Naive B cell (primary cell): ENCODE results near the gene PSMD2. TPM values are rescaled to one million over a fixed set of nuclear protein-coding genes. Genes with fewer than 3 reads are reported as not detected.

Source experiments
- ATAC-seq, 2 donors: fragments of 150-1000 bp; cut with Tn5 transposase; 2 replicates each; pipeline ENCODE4 v1.10.0; 2021; ENCODE audit warnings: low read depth in 2 of 2, mild to moderate bottlenecking in 2 of 2, moderate library complexity in 2 of 2
- DNase-seq: peaks from one replicate; pipeline ENCODE4 v3.0.0; 2022
- H3K27ac Mint-ChIP-seq, 6 donors: one replicate each; pipeline ENCODE4 v1.8.0; 2020 to 2022; ENCODE audit warnings: mild to moderate bottlenecking in 6 of 6, mixed read lengths in 6 of 6, moderate library complexity in 5 of 6, inconsistent platforms in 2 of 6
- H3K27me3 Mint-ChIP-seq, 3 donors: one replicate each; pipeline ENCODE4 v1.8.0; 2021 to 2022; ENCODE audit warnings: mixed read lengths in 3 of 3, mild to moderate bottlenecking in 1 of 3
- H3K36me3 Mint-ChIP-seq, 2 donors: one replicate each; pipeline ENCODE4 v1.8.0; 2020 to 2022; ENCODE audit warnings: mixed read lengths in 2 of 2, inconsistent platforms in 1 of 2, mild to moderate bottlenecking in 1 of 2
- H3K4me1 Mint-ChIP-seq, 3 donors: one replicate each; pipeline ENCODE4 v1.8.0; 2020 to 2022; ENCODE audit warnings: mixed read lengths in 3 of 3, inconsistent platforms in 1 of 3, mild to moderate bottlenecking in 1 of 3, moderate library complexity in 1 of 3
- H3K4me3 Mint-ChIP-seq, 8 donors: one replicate each; pipeline ENCODE4 v1.8.0; 2020 to 2022; ENCODE audit warnings: mild to moderate bottlenecking in 8 of 8, mixed read lengths in 8 of 8, moderate library complexity in 8 of 8, inconsistent platforms in 2 of 8
- H3K9me3 Mint-ChIP-seq, 7 donors: one replicate each; pipeline ENCODE4 v1.8.0; 2020 to 2022; ENCODE audit warnings: mixed read lengths in 7 of 7, mild to moderate bottlenecking in 5 of 7, inconsistent platforms in 2 of 7, moderate library complexity in 1 of 7
- polyA plus RNA-seq, 6 donors: library from polyadenylated mRNA; unstranded; fragments of 300-500 nt; fragmentation: Illumina TruSeq; gene quantifications; one replicate each; pipeline ENCODE4 v1.2.3, GENCODE V29; 2021; ENCODE audit warnings: low read depth in 6 of 6

PSMD2 gene
- polyA plus RNA-seq, 6 donors from 2014 or later, result 144 to 190 (median 160) TPM

DNA sequence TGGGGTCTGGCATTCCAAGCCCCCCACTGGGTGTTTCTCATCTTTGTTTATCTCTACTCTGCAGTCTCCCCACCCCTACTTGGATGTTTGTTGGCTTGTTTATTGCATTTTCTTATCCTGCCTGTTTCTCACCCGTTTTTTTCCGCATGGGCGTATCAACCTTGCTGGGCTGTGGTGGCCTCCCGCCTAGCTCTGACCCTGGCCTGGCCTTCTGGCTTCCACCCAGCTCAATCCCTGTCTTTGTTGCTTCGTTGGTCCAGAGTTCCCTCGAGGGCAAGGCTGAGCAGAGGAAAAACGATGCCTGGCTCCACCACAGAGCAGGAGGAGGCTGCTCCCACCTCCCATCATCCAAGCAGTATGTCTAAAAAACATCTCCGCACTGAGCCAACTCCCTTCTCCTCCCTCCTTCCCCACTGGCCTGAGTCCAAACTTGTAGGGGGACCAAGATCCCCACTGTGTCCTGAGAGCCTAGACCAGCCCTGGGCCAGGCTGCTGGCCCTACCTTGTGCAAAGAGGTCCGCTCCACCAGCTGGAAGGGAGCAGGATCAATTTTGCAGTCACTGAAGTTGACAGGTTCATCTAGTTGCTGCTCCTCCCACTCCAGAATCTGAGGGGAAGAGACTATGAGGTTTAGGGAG, 52.6 kb downstream of the PSMD2 start:
- Mint-ChIP-seq H3K27me3 (no peaks in the 10 kb centered on the region), H3K4me3 (no peak overlapping the region), H3K4me1 (no peaks in the 10 kb centered on the region), H3K9me3 (no peaks in the 10 kb centered on the region), H3K36me3 (no peaks in the 10 kb centered on the region), H3K27ac (peak overlapping the region in 1 of 6 donors; percentile 30)
- no peak for DNase-seq
- no peak for ATAC-seq

DNA sequence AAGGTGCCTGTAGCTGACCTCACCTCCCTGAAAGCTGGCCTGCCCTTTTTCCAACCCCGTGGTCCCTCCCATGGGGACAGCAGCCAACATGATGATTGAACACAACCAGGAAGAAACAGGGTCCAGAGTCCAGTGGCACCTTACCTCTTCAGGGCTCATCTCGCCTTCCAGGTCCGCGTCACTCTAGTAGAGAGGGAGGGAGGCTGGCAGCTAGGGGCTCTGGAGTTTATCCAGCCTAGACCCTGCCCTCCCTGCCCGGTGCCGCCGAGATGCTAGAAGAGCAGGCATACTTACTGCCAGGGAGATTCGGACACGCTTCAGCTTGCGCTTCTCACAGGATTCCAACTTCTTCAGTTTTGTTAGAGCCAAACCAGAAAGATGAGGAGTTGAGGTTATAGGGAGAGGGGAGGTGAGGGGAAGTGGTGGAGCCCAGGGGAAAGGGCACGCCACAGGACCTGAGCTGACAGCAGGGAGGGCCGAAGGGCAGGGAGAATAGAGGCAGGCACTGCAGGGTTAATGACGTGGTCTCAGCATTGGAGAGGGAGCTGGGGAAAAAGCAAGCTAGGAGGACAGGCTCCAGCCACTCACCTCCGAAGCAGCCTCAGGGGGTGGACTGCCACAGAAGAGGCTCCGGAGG, 53.2 kb downstream of the PSMD2 start:
- Mint-ChIP-seq H3K27ac (no peak overlapping the region), H3K9me3 (no peaks in the 10 kb centered on the region), H3K27me3 (no peaks in the 10 kb centered on the region), H3K4me3 (peak overlapping the region in 1 of 8 donors; percentile 29), H3K4me1 (no peaks in the 10 kb centered on the region), H3K36me3 (no peaks in the 10 kb centered on the region)
- DNase-seq (no peak), ATAC-seq (no peak)

DNA sequence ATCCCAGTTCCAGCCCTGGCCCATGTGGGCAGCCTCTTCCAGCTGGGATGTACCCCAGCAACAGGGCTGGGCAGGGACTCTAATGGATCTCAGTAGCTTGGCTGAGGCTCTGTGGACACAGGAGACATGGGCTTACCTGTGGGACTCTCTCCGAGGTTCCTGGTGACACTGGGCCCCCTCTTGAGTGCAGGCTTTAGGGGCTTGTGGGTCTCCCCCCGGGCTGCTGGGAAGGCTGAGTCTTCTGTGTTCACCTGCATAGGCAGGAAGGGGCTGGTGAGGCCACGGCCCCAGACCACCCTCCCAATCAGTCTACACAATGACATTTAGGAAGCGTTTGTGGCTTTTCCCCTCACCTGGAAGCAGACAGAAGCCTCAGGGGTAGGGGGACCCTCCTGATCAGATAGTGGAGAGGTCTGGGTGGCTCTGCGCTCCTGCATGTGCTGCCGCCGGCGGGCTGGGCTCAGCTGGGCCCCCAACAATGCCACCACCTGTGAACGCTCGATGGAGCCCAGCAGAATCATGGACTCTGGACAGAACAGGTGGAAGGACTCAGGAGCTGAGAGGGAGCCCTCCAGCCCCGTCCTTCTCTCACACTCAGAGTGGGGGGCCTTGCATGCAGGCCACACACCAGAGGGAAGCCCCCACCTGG, 54.0 kb downstream of the PSMD2 start:
- DNase-seq (no peak), ATAC-seq (no peak)
- Mint-ChIP-seq H3K9me3 (no peaks in the 10 kb centered on the region), H3K27me3 (no peaks in the 10 kb centered on the region), H3K4me3 (no peak overlapping the region), H3K36me3 (no peaks in the 10 kb centered on the region), H3K4me1 (no peaks in the 10 kb centered on the region), H3K27ac (no peak overlapping the region)

DNA sequence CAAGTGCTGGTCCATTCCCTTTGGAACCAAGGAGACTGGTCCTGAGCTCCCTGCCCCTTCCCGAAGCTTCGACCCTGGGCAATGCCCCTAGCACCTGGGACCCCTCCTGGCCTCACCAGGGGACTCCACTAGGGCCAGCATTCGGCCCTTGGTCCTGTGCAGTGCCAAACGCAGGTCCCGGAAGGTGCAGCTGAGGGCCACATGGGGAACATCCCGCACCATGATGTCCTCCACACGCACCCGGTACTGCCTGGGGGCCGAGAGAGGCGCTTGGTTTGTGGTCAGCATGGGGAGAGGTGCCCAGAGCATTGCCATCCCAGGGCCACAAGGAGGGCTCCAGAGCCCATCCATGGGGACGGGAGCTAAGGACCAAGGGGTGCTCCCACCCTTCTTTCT, 54.5 kb downstream of the PSMD2 start:
- Mint-ChIP-seq H3K4me1 (no peaks in the 10 kb centered on the region), H3K27me3 (no peaks in the 10 kb centered on the region), H3K27ac (no peak overlapping the region), H3K4me3 (peak overlapping the region in 1 of 8 donors; percentile 29), H3K9me3 (no peaks in the 10 kb centered on the region), H3K36me3 (no peaks in the 10 kb centered on the region)
- ATAC-seq (no peak), DNase-seq (no peak)

DNA sequence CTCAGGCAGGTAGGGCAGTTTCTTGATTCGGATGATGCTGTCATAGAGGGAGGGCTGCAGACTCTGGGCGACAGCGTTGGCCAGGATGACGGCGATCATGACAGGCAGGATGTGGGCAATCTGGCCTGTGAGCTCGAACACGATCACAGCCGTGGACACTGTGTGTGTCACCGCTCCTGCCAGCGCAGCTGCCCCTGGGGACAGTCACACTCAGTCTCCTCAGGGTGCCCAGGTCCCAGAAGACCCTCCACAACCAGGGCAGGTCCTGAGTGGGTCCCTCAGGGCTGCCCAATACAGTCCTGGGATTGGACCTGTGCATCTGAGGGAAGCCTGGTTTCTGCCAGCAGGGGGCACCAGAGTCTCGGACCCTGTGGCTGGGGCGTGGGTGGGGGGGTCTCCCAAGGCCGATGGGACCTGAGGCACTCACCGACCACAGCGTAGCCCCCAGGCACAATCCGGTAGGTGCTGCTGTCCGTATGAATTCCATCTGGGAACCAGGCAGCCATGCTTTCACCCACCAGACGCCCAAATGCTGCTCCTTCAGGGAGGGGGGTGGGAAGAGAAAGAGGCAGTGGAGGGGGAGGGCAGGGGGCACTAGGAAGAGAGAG, 55.2 kb downstream of the PSMD2 start:
- H3K9me3 Mint-ChIP-seq, result no peaks in the 10 kb centered on the region
- no peaks in the 10 kb centered on the region for H3K36me3 Mint-ChIP-seq
- H3K27ac Mint-ChIP-seq, result peak overlapping the region in 1 of 6 donors; percentile 59
- ATAC-seq (peak; percentile 81 to 86), DNase-seq (peak; percentile 45)
- peak overlapping the region in 1 of 8 donors; percentile 29 for H3K4me3 Mint-ChIP-seq
- H3K27me3 Mint-ChIP-seq, result no peaks in the 10 kb centered on the region
- H3K4me1 Mint-ChIP-seq, result no peaks in the 10 kb centered on the region

DNA sequence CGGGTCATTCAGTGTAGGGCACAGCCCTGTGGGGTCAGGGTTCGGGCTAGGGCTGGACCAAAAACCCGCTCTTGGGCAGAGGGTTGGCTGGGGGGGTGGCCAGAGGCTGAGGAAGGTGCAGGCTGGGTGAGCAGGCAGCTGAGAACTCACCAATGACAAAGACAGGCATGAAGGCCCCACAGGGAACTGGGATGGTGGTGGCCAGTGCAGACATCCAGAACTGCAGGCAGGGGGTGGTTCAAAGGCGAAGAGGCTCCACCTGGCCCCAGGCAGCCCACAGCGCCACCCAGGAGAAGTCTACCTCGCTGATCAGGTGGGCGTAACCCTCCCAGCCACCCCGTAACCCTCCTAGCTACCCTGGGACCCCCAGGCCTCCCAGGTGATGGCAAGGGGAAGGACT, 55.7 kb downstream of the PSMD2 start:
- peak overlapping the region in 1 of 6 donors; percentile 51 for H3K27ac Mint-ChIP-seq
- no peak for ATAC-seq
- H3K9me3 Mint-ChIP-seq, result no peaks in the 10 kb centered on the region
- no peak for DNase-seq
- no peaks in the 10 kb centered on the region for H3K36me3 Mint-ChIP-seq
- H3K4me1 Mint-ChIP-seq, result no peaks in the 10 kb centered on the region
- H3K27me3 Mint-ChIP-seq, result peaks cover 0 to 2% (median 0%) of the 10 kb centered on the region in 3 donors
- peak overlapping the region in 1 of 8 donors; percentile 66 for H3K4me3 Mint-ChIP-seq

DNA sequence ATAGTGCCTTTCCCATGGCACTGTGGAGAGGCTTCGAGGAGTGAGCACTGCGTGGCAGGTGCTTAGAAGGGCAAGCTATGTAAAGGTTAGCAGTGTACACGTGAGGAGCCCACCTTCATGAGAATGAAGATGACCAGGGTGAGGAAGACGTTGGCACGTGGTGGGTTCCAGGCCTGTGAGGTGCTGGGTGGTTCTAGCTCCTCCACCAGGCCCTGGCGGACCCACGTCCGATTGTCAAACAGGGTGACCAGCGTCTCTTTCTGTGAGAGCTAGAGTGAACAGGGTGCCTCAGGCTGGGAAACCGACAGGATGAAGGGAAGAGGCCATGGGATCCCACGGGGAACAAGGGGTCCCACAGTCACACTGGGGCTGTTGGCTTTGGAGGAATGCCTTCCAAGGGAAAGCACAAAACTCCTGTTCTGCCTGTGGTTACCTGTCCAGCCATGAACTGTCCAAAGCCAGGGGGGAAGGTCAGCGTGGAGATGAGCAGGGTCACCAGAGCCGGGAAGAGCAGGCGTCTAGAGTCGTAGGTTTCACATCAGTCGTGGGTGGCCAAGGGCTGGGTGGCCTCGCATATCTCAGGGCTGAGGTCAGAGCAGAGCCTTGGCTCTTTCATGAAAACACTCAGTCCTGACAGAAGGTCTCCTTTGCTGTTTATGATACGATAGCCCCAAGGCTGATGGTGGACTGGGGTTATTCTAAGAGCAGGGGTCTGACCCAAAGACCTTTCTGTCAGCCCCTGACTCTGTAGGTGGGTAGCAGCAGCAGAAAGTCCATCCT, 56.4 kb downstream of the PSMD2 start:
- H3K36me3 Mint-ChIP-seq, result no peaks in the 10 kb centered on the region
- H3K9me3 Mint-ChIP-seq, result no peaks in the 10 kb centered on the region
- no peak for DNase-seq
- H3K27ac Mint-ChIP-seq, result no peak overlapping the region
- peaks cover 0 to 4% (median 2%) of the 10 kb centered on the region in 3 donors for H3K4me1 Mint-ChIP-seq
- ATAC-seq, result no peak
- peak overlapping the region in 1 of 8 donors; percentile 66 for H3K4me3 Mint-ChIP-seq
- peaks cover 0 to 9% (median 5%) of the 10 kb centered on the region in 3 donors for H3K27me3 Mint-ChIP-seq

DNA sequence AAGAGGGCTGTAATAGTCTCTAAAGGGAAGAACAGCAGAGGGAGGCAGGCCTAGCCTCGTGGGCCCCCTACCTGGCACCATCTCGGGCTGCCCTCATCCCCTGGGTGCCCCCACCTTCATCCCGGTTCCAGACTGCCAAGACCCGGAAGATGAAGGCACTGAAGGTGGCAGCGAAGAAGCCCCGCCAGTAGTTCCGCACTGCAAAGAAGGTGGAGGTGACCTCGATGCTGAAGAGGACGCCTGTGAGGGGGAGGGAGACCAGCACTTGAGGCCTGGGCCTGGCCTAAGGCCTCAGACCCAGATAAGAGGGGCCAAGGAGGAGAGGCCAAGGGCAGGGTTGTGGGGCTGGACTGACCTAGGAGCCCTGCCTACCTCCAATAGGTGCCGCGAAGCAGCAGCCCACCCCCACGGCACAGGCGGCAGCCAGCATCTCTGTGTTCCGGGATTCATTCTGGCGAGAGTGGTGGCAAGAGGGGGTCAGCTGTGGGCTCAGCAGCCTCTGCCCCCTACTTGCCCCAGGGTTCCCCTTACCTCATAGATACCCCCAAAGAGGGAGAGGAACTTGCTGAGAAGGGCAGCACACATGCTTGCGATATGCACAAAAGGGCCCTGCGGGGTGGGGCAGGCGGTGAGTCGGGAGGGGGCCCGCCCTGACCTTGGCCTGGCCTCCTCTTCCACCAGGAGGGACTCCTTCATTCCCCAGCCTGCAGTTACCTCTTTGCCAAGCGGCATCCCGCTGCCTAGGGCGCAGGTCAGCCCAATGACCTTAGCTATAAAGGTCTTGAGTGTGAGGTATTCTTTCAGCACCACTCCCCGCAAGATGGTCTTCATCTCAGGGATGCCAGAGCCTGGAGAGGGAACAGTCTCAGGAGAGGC, 58.4 kb downstream of the PSMD2 start:
- Mint-ChIP-seq H3K4me3 (peak overlapping the region in 1 of 8 donors; percentile 78), H3K36me3 (no peaks in the 10 kb centered on the region), H3K4me1 (peaks cover 9 to 16% (median 10%) of the 10 kb centered on the region in 3 donors), H3K27ac (peak overlapping the region in 1 of 6 donors; percentile 91), H3K9me3 (no peaks in the 10 kb centered on the region), H3K27me3 (peaks cover 0 to 11% (median 5%) of the 10 kb centered on the region in 3 donors)
- DNase-seq (no peak), ATAC-seq (no peak)

DNA sequence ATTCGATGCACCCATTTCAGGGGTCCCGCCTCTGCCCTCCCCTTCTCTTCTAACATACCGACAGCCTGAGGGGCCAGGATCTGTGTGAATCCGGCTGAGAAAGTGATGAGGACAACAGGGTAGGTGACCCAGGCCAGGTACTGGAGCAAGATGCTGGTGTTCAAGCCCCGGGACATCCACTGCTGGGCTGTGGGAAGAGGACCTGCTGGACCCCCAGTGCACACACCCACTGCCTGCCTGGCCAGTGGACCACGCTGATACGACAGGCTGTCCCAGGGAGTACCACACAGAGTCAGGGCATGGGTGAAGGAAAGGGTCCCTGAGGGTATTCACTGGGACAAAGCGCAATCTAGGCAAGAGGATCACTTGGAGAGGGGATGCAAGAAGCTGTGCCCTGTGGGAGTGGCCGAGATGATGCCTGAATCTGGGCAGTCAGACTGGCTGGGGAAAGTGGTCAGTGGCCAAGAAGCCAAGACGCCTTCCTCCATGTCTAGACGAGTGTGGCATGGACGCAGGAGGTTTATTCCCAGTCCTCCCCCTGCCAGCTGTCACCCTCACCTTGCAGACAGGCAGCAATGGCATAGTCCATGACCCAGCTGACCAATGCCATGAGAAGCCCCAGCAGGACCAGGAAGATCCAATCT, 59.2 kb downstream of the PSMD2 start:
- no peak overlapping the region for H3K27ac Mint-ChIP-seq

More for the DNA sequence above, 59.2 kb downstream of the PSMD2 start:
- Mint-ChIP-seq H3K4me3 (peak overlapping the region in 3 of 8 donors; percentile 15 to 78 (median 78)), H3K36me3 (no peaks in the 10 kb centered on the region), H3K4me1 (peaks cover 11 to 19% (median 12%) of the 10 kb centered on the region in 3 donors), H3K27me3 (peaks cover 0 to 11% (median 5%) of the 10 kb centered on the region in 3 donors), H3K9me3 (no peaks in the 10 kb centered on the region)
- no peak for ATAC-seq
- DNase-seq, result no peak
